ENCODE results near the gene KL.

KL gene

DNA sequence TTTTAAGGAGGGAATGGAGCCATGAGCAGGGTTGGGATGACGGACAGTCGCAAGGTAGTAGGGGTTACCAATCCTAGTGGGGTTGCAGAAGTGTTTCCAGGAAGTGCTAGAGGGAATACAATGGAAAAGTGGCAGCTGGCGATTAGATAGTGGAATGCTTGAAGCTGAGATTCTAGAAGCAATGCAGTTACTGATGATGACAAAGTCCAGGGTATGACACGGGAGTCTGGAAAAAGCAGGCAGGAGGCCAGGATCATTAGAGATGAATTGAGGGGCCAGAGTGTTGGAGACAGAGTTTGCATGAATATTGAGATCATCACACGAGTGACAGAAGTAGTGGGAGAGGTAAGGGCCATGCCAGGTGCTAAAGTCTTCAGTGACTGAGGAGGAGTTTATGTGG, 17.3 kb upstream of the KL start:
- in situ Hi-C loops (cut with HindIII; ENCODE audit: low sequenced_read_pairs) = no loop called here
- no peak for DNase-seq (ENCODE audit: low read depth)
- TF ChIP-seq, protein P1, sequence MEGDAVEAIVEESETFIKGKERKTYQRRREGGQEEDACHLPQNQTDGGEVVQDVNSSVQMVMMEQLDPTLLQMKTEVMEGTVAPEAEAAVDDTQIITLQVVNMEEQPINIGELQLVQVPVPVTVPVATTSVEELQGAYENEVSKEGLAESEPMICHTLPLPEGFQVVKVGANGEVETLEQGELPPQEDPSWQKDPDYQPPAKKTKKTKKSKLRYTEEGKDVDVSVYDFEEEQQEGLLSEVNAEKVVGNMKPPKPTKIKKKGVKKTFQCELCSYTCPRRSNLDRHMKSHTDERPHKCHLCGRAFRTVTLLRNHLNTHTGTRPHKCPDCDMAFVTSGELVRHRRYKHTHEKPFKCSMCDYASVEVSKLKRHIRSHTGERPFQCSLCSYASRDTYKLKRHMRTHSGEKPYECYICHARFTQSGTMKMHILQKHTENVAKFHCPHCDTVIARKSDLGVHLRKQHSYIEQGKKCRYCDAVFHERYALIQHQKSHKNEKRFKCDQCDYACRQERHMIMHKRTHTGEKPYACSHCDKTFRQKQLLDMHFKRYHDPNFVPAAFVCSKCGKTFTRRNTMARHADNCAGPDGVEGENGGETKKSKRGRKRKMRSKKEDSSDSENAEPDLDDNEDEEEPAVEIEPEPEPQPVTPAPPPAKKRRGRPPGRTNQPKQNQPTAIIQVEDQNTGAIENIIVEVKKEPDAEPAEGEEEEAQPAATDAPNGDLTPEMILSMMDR (IDR thresholded peaks at IDR 0.05; ENCODE audit: low read depth, low read length, missing control alignments) = no peak
- H3K4me3 ChIP-seq (ENCODE audit: low read depth, low read length) = no peak overlapping the region

DNA sequence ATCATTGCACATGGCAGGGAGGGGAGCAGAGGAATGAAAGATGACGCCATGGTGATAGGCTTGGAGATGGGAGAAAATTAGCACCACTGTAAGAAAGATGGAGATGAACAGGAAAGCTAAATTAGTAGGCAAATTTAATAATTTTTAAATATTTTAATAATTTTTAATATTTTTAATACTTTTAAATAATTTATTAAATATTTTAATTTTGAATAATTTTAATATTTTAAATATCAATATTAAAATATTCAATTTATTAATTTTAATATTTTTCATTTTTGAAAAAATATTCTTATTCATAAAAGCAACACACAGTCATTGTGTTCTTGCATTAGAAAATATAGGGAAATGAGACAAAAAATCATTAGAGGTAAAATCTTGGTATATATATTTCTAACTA, 15.9 kb upstream of the KL start:
- in situ Hi-C loops (cut with HindIII; ENCODE audit: low sequenced_read_pairs) = no loop called here
- H3K4me3 ChIP-seq (ENCODE audit: low read depth, low read length) = no peak overlapping the region
- TF ChIP-seq, protein P1 (IDR thresholded peaks at IDR 0.05; ENCODE audit: low read depth, low read length, missing control alignments) = no peak
- DNase-seq (ENCODE audit: low read depth) = no peak

DNA sequence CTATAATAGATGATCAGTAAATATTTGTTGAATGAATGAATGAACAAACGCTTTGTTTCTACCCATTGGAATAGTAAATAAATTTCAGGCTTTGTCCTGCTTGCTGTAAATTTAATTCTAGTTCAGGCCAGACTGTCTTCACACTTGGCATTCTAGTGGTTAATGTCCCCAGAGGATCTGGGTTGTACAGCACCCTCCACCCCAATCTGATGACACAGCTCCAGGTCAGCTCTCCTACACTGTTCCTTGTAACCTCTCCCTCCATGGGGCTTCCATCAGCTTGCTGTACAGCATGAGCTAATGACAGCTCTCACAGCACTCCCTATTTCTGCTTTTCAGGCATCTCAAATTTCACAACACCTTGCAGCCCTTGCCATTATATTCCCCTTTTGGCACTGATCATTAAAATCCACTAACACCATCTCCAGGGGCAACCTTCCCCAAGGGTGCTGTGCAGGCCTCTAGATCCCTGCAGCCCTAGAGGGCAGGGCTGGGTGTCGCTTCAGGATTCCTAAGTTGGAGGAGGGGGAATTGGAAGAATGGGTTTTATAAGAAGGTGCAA, 12.7 kb upstream of the KL start:
- no peak for DNase-seq (ENCODE audit: low read depth)
- TF ChIP-seq, protein P1 (IDR thresholded peaks at IDR 0.05; ENCODE audit: low read depth, low read length, missing control alignments) = no peak
- H3K4me3 ChIP-seq (ENCODE audit: low read depth, low read length) = no peak overlapping the region
- in situ Hi-C loops (cut with HindIII; ENCODE audit: low sequenced_read_pairs) = no loop called here

DNA sequence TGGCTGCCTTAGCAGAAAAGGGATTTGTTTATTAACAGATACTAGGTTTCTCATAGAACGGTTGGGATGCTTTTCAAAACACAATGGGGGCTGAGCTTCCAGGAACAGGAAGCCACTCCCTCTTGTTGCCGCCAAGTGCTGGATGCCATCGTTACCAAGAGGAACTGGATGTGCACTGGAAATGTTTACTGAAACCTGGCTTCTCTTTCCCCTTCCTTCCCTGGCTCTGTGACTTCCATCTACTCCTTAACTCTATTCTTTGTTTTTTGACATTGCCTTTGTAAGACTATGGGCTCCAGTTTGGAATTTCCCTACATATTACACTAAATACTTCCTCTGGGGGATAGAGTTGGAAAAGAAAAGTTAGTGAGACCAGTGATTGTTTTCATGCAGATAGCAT, 11.7 kb upstream of the KL start:
- TF ChIP-seq, protein P1 (IDR thresholded peaks at IDR 0.05; ENCODE audit: low read depth, low read length, missing control alignments) = no peak
- in situ Hi-C loops (cut with HindIII; ENCODE audit: low sequenced_read_pairs) = no loop called here
- no peak overlapping the region for H3K4me3 ChIP-seq (ENCODE audit: low read depth, low read length)
- no peak for DNase-seq (ENCODE audit: low read depth)

DNA sequence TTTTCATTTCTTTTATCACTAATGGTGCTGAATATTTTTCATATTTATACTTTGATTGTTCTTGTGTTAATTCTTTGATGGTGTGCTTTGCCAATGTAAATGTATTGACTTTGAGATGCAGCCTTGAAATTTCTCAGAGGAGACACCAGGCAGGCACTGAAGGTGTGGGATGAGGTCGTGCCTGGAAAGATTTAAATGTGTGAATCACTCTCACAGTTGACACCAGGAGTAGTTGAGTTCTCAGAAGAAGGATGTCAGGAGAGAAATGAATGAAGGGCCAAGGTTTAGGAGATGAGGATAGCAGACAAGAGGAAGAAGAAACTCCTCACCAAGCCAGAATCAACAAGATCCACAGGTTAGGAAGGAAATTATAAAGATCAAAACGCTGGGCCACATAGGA, 10.1 kb upstream of the KL start:
- H3K4me3 ChIP-seq (ENCODE audit: low read depth, low read length) = no peak overlapping the region
- no peak for DNase-seq (ENCODE audit: low read depth)
- in situ Hi-C loops (cut with HindIII; ENCODE audit: low sequenced_read_pairs) = no loop called here
- TF ChIP-seq, protein P1 (IDR thresholded peaks at IDR 0.05; ENCODE audit: low read depth, low read length, missing control alignments) = no peak

DNA sequence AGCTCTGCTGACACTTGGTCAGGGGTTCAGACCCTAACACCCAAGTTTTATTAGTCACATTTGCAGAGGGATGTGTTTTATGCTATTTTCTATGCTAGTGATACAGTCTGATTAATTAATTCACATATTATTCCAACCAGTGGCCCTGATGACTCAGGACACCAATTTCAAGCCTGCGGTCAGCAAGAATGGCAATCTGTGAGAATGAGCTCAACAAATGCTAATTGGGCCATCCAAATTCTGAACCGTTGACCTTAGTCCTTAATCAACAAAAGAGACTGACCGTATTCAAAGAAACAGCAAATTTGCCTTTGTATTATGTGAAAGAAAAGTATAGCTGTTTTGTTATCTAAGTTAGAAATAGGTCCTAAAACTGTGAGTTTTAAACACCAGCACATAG, 9.6 kb upstream of the KL start:
- TF ChIP-seq, protein P1 (IDR thresholded peaks at IDR 0.05; ENCODE audit: low read depth, low read length, missing control alignments) = no peak
- no peak overlapping the region for H3K4me3 ChIP-seq (ENCODE audit: low read depth, low read length)
- in situ Hi-C loops (cut with HindIII; ENCODE audit: low sequenced_read_pairs) = no loop called here
- DNase-seq (ENCODE audit: low read depth) = peak; percentile 35

DNA sequence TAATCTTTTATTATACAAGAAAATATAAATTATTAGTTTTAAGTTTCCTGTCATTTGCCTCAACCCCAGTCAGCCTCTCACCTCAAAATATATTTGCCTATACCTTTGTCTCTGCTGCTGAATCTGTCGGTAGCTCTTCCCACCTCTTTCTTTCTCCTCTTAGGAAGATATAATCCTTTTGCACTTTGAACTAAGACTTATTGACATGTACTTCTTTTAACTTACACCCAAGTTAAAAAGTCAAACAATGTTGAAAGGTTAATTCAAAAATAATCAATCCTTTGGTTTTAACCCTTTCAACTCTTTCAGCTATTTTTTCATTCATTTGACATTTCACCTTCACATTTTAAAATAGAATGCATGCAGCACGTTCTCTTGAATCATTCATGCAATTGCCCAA, 9.0 kb upstream of the KL start:
- H3K4me3 ChIP-seq (ENCODE audit: low read depth, low read length) = no peak overlapping the region
- in situ Hi-C loops (cut with HindIII; ENCODE audit: low sequenced_read_pairs) = no loop called here
- DNase-seq (ENCODE audit: low read depth) = no peak
- TF ChIP-seq, protein P1 (IDR thresholded peaks at IDR 0.05; ENCODE audit: low read depth, low read length, missing control alignments) = no peak

Data from astrocyte of the cerebellum (primary cell).